GM10248 (cell line): ENCODE data around the gene LRFN2.

Source experiments
- CTCF ChIA-PET: fragments of 300-600 bp; sonication (Branson Sonifier 250); formaldehyde crosslinking; extraction: SDS; loops from one replicate; lab custom pipeline; 2021; ENCODE audit warnings: antibody characterized with exemption; lab: Yijun Ruan, JAX
- POLR2A ChIA-PET: fragments of 350-650 bp; sonication (Branson Sonifier 250); formaldehyde crosslinking; extraction: SDS; loops from one replicate; lab custom pipeline; 2020; ENCODE audit warnings: antibody characterized with exemption; lab: Yijun Ruan, JAX
- DNase-seq: peaks from one replicate; pipeline ENCODE4 v3.0.0; 2012; ENCODE audit errors: extremely low spot score
- TF ChIP-seq, protein P1 (sequence below): IDR thresholded peaks from 2 replicates; pipeline ENCODE4 v1.5.1; 2012; ENCODE audit warnings: mild to moderate bottlenecking, low read depth; ENCODE audit errors: extremely low read depth, missing control alignments, control extremely low read depth

LRFN2 gene

GRCh38 chr6:40411881-40412280 is 175.3 kb downstream of the LRFN2 start:
- ChIA-PET CTCF (interaction anchor here (1.2 kb wide), 1 partner anchor 8 kb away, joined by 3 read pairs; no protein-coding TSS in a partner anchor), POLR2A (no interaction called here)
- DNase-seq, result no peak
- TF ChIP-seq, protein P1, sequence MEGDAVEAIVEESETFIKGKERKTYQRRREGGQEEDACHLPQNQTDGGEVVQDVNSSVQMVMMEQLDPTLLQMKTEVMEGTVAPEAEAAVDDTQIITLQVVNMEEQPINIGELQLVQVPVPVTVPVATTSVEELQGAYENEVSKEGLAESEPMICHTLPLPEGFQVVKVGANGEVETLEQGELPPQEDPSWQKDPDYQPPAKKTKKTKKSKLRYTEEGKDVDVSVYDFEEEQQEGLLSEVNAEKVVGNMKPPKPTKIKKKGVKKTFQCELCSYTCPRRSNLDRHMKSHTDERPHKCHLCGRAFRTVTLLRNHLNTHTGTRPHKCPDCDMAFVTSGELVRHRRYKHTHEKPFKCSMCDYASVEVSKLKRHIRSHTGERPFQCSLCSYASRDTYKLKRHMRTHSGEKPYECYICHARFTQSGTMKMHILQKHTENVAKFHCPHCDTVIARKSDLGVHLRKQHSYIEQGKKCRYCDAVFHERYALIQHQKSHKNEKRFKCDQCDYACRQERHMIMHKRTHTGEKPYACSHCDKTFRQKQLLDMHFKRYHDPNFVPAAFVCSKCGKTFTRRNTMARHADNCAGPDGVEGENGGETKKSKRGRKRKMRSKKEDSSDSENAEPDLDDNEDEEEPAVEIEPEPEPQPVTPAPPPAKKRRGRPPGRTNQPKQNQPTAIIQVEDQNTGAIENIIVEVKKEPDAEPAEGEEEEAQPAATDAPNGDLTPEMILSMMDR, result no peak

- CTCF ChIA-PET, result no interaction called here
Observed at GRCh38 chr6:40410821-40411220, 176.3 kb downstream of the LRFN2 start.

DNA sequence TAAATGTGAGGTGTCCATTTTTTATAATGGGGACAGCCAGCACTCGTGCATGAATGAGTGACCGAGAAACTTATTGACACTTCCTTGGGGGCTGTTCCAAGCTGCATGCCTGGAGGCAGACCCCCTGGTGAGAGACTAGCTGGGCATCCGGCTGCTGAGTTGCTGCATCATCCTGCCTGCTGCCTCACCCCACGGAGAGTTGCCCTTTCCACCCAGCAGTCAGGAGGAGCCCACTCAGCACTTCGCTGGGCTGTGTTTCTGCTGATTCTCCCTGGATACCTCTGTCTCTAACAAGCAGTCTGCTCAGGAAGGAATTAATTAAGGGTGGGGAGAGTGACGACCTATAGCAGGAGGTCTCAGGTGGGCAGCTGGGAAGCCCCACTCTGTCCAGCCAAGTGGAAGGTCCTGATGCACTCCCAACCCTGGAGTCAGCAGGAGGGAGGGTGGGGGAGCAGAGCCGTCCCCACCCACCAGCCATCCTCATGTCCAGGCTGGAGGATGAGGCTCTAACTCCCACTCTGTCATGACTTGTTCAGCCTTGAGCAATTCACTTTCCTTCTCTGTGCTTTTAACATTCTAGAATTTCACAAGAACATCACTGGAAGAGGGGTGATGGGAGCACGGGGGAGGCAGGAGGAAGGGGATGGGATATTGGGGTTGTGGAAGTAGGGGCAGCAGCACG is 177.3 kb downstream of the LRFN2 start:
- CTCF ChIA-PET, result no interaction called here
- TF ChIP-seq, protein P1, result no peak
- DNase-seq, result no peak
- POLR2A ChIA-PET, result no interaction called here

More at GRCh38 chr6:40410821-40411220, 176.3 kb downstream of the LRFN2 start:
- POLR2A ChIA-PET, result no interaction called here
- TF ChIP-seq, protein P1, result no peak
- no peak for DNase-seq

DNA sequence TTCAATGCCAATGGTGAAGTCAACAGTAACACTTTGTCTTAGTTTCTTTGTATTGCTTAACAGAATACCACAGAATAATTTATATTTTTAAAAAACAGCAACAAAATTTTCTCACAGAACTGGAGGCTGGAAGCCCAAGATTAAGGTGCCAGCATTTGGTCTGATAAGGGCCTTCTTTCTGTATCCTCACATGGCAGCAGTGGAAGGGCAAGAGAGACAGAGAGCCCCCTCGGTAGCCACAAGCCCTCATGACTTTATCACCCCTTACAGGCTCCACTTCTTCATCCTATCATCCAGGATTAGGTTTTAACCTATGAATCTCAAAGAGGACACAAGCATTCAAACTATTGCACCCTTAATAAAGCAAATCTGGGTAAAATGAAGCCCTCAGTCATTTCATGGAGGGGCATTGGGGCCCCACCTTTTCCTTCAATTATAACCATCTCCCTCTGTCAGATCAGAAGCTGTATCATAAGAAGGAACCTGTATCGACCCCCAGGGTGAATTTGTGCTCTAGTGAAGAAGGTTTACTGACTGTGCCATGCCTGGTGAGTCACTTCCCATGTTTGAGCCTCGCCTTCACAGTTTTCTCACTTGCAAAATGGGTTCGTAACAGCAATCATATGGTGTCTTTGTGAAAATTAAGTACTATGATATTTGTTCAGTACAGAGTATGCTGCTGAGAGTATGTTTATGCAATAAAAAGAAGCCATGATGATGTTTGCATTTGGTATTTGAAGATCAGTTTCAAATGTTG is 178.2 kb downstream of the LRFN2 start:
- POLR2A ChIA-PET, result no interaction called here
- CTCF ChIA-PET, result no interaction called here
- no peak for DNase-seq
- TF ChIP-seq, protein P1, result no peak

DNA sequence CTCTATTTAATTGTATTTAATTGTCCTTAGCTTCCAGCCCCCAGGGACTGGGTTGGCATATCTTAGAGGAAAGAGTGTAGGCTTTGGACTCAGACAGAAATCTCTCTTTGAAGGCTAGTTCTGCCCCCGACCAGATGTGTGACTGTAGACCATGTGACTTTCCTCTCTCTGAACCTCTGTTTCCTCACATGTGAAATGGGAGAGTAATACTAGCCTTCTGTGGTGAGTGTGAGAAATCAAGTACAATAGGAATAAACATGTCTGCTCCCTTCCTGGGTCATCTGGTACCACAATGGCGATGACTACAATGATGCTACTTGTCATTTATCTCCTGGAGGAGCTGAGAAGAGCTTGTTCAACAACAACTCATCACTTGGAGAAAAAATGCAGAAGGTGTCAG is 179.9 kb downstream of the LRFN2 start:
- TF ChIP-seq, protein P1, result no peak
- DNase-seq, result no peak
- ChIA-PET POLR2A (no interaction called here), CTCF (interaction anchor here (0.9 kb wide), 1 partner anchor 9 kb away, joined by 4 read pairs; no protein-coding TSS in a partner anchor)

- POLR2A ChIA-PET, result no interaction called here
- DNase-seq, result no peak
- CTCF ChIA-PET, result no interaction called here
- TF ChIP-seq, protein P1, result no peak
Observed at GRCh38 chr6:40406175-40406574, 181.0 kb downstream of the LRFN2 start.
